Activated CD8-positive, alpha-beta T cell treated with anti-CD3 and anti-CD28 coated beads for 36 hours (primary cell): ENCODE results near the gene CAMTA1. TPM values are rescaled to one million over a fixed set of nuclear protein-coding genes. Genes with fewer than 3 reads are reported as not detected.

Experiments
- ATAC-seq: fragments of 200-7000 bp; cut with Tn5 transposase; one replicate; pipeline ENCODE4 v1.10.0; 2021; ENCODE audit warnings: mild to moderate bottlenecking, moderate library complexity
- CTCF ChIA-PET: fragments of 350-600 bp; sonication (Branson Sonifier 250); formaldehyde crosslinking; loops from one replicate; lab custom pipeline; 2021; ENCODE audit warnings: antibody characterized with exemption; lab: Charles Lee
- POLR2A ChIA-PET: fragments of 350-600 bp; sonication (Branson Sonifier 250); formaldehyde crosslinking; loops from one replicate; lab custom pipeline; 2021; ENCODE audit warnings: antibody characterized with exemption; lab: Charles Lee
- DNase-seq: peaks from one replicate; pipeline ENCODE4 v3.0.0-alpha.2; 2020
- H3K27ac Mint-ChIP-seq: one replicate; pipeline ENCODE4 v1.8.0; 2021; ENCODE audit warnings: mild to moderate bottlenecking, mixed read lengths
- H3K27me3 Mint-ChIP-seq: one replicate; pipeline ENCODE4 v1.8.0; 2021; ENCODE audit warnings: mixed read lengths
- H3K36me3 Mint-ChIP-seq: one replicate; pipeline ENCODE4 v1.8.0; 2021; ENCODE audit warnings: low read depth, mixed read lengths
- H3K4me1 Mint-ChIP-seq: one replicate; pipeline ENCODE4 v1.8.0; 2021; ENCODE audit warnings: low read depth, mixed read lengths
- H3K4me3 Mint-ChIP-seq: one replicate; pipeline ENCODE4 v1.8.0; 2021; ENCODE audit warnings: mild to moderate bottlenecking, moderate library complexity, mixed read lengths
- H3K9me3 Mint-ChIP-seq: one replicate; pipeline ENCODE4 v1.8.0; 2021; ENCODE audit warnings: mixed read lengths
- intact Hi-C: fragments of 100-400 bp; cut with micrococcal nuclease; formaldehyde crosslinking; loops from one replicate; pipeline ENCODE4 v1.10.0; 2022
- total RNA-seq, 2 experiments: library from RNA; stranded (reverse); gene quantifications; one replicate each; pipeline ENCODE4 v1.2.3, GENCODE V29; 2021
- TF ChIP-seq, protein P1 (sequence below): fragments of 200-600 bp; IDR thresholded peaks from one replicate; pipeline ENCODE4 v1.8.0; 2022; ENCODE audit warnings: antibody characterized with exemption, mild to moderate bottlenecking

CAMTA1 gene
- total RNA-seq, 2 experiments from 2014 or later = 67.7 to 70.9 TPM

DNA sequence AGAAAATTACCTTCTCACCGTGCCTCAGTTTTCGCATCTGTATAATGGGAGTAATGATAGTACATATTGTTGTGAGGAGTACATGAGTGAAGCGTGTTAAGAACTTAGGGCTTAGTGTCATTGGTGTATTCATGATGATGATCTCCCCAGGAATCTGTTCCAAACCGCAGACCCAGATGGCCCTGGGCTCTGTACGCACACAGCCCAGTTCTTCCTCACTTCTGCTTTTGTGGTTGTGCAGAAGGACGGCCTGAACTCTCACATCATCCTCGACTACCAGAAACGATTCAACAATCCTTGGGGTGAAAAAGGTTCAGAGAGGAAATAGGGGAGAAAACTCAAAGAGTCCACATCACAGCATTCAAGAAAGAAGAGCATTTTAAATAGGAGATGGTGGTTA is 323.0 kb downstream of the CAMTA1 start:
- ATAC-seq (no peak), DNase-seq (no peak)
- no peaks in the 10 kb centered on the region for H3K9me3 Mint-ChIP-seq
- TF ChIP-seq, protein P1, sequence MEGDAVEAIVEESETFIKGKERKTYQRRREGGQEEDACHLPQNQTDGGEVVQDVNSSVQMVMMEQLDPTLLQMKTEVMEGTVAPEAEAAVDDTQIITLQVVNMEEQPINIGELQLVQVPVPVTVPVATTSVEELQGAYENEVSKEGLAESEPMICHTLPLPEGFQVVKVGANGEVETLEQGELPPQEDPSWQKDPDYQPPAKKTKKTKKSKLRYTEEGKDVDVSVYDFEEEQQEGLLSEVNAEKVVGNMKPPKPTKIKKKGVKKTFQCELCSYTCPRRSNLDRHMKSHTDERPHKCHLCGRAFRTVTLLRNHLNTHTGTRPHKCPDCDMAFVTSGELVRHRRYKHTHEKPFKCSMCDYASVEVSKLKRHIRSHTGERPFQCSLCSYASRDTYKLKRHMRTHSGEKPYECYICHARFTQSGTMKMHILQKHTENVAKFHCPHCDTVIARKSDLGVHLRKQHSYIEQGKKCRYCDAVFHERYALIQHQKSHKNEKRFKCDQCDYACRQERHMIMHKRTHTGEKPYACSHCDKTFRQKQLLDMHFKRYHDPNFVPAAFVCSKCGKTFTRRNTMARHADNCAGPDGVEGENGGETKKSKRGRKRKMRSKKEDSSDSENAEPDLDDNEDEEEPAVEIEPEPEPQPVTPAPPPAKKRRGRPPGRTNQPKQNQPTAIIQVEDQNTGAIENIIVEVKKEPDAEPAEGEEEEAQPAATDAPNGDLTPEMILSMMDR = no peak
- H3K27ac Mint-ChIP-seq = no peak overlapping the region
- POLR2A ChIA-PET = interaction anchor here (1.7 kb wide), 1 partner anchor 12 kb away, joined by 3 read pairs; no protein-coding TSS in a partner anchor
- no peaks in the 10 kb centered on the region for H3K36me3 Mint-ChIP-seq
- CTCF ChIA-PET = no interaction called here
- intact Hi-C loops = no loop called here
- H3K27me3 Mint-ChIP-seq = peaks cover 2% of the 10 kb centered on the region
- H3K4me1 Mint-ChIP-seq = no peaks in the 10 kb centered on the region
- no peak overlapping the region for H3K4me3 Mint-ChIP-seq

DNA sequence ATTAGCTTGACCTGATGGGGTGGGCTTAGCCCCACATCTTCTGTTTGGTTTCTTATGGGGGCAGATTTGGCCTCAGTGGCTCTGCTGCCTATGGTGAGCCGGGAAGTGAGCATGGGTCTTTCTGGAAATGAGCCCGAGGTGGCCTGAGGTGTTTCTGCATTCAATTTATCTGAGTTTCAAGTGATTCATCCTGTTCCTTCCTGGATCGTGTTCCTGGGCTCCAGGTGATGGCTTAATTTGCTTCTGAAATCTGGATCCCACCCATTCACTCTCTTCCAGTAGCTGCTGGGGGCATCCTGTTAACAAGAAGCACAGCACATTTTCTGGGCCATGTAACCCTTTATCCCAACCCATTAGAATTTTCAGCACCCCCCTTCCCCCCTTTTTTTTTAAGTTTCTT is 324.6 kb downstream of the CAMTA1 start:
- no peaks in the 10 kb centered on the region for H3K4me1 Mint-ChIP-seq
- ATAC-seq (no peak), DNase-seq (no peak)
- H3K4me3 Mint-ChIP-seq = no peak overlapping the region
- no peaks in the 10 kb centered on the region for H3K9me3 Mint-ChIP-seq
- CTCF ChIA-PET = no interaction called here
- intact Hi-C loops = no loop called here
- no peaks in the 10 kb centered on the region for H3K36me3 Mint-ChIP-seq
- H3K27ac Mint-ChIP-seq = no peak overlapping the region
- POLR2A ChIA-PET = interaction anchor here (1.7 kb wide), 1 partner anchor 13 kb away, joined by 3 read pairs; no protein-coding TSS in a partner anchor
- TF ChIP-seq, protein P1 = no peak
- peaks cover 2% of the 10 kb centered on the region for H3K27me3 Mint-ChIP-seq

DNA sequence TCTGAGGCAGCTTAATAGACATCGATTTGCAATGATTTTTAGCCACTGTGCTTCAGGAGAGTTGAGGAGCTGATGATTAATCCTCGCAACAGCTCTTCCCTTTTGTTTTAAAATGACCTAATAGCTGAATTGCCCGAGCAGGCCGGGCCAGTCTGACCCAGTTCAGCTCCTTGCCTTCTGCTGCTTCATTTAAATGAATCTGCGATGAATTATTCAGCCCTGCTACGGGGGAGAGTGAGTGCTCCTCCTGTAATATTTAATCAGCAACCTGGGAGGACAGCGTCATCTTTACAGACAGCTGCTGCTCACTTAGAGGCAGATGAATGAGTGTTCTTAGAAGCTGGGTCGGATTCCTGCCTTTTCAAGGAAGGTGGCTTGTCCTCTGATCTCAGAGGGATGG is 325.1 kb downstream of the CAMTA1 start:
- ChIA-PET CTCF (no interaction called here), POLR2A (no interaction called here)
- ATAC-seq = no peak

DNA sequence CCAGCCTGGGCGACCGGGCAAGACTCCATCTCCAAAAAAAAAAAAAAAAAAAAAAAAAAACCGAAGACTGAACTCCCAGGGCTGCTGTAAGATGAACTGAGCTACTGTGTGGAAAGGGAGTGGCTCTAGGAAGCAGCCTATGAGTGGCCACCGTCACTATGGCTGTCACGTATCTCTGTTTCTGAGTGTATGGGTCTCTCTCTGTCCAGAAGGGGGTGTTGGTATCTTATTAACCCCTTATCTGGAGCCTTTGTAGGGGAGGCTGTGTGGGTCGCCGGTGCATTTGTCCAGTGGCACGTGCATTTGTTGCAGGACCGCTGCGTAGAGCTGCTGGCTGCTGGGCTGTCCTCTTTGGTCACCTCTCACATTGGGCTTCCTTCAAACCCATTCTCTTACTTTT is 326.6 kb downstream of the CAMTA1 start:
- no peaks in the 10 kb centered on the region for H3K4me1 Mint-ChIP-seq
- H3K27ac Mint-ChIP-seq = no peak overlapping the region
- H3K27me3 Mint-ChIP-seq = peaks cover 2% of the 10 kb centered on the region
- ATAC-seq (no peak), DNase-seq (no peak)
- POLR2A ChIA-PET = no interaction called here
- CTCF ChIA-PET = no interaction called here
- no peak overlapping the region for H3K4me3 Mint-ChIP-seq
- intact Hi-C loops = no loop called here
- TF ChIP-seq, protein P1 = no peak
- H3K9me3 Mint-ChIP-seq = peaks cover 4% of the 10 kb centered on the region
- no peaks in the 10 kb centered on the region for H3K36me3 Mint-ChIP-seq

More for the DNA sequence above, 325.1 kb downstream of the CAMTA1 start:
- Mint-ChIP-seq H3K27ac (no peak overlapping the region), H3K4me3 (no peak overlapping the region), H3K36me3 (no peaks in the 10 kb centered on the region), H3K9me3 (no peaks in the 10 kb centered on the region), H3K4me1 (no peaks in the 10 kb centered on the region), H3K27me3 (peaks cover 2% of the 10 kb centered on the region)
- DNase-seq = no peak
- intact Hi-C loops = no loop called here
- TF ChIP-seq, protein P1 = no peak

DNA sequence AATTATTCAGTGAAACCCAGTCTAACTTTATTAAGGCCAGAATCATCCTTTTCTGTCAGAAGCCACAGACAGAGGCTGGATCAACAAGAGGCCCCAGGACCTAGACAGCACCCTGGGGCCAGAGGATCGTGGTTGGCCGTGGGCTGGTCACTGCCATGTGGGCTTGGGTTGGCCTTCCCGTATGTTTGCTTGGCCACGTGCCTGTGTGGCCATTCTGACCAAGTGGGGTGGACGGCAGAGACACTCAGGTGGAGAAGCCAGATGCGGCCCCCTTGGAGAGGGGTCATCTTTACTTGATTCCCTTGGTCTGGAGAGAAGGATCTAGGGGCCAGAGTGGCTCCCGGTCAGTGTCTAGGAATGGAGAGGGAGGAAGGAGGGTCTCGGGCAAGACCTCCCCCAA is 327.9 kb downstream of the CAMTA1 start:
- Mint-ChIP-seq H3K36me3 (no peaks in the 10 kb centered on the region), H3K27me3 (peaks cover 2% of the 10 kb centered on the region), H3K9me3 (peaks cover 4% of the 10 kb centered on the region), H3K4me1 (no peaks in the 10 kb centered on the region), H3K4me3 (no peak overlapping the region), H3K27ac (no peak overlapping the region)
- DNase-seq (no peak), ATAC-seq (no peak)
- ChIA-PET CTCF (no interaction called here), POLR2A (no interaction called here)
- TF ChIP-seq, protein P1 = no peak
- intact Hi-C loops = no loop called here
